Ovary (tissue), 3 donors: ENCODE measurements around the gene CADM2.

Experiments used
- CTCF ChIP-seq, 3 donors: fragments of 450-650 bp in 2 of 3; fragments of 200-600 bp in 1 of 3; IDR thresholded peaks; one replicate each; pipeline versions ENCODE4 v1.5.1 to v1.8.0; 2016 to 2022; ENCODE audit warnings: antibody characterized with exemption in 3 of 3, mild to moderate bottlenecking in 1 of 3
- POLR2A ChIP-seq: fragments of 450-650 bp; IDR thresholded peaks from one replicate; pipeline ENCODE4 v1.6.1; 2017; ENCODE audit warnings: antibody characterized with exemption, mild to moderate bottlenecking, moderate library complexity
- donor health status: DM: no; HTN: no; CAD: no.

GRCh38 chr3:85591451-85591850 lies 632.7 kb downstream of the CADM2 start:
- TF ChIP-seq CTCF (IDR thresholded peaks at IDR 0.05) (no peak), POLR2A (no peak)
